Panc1 (cell line): ENCODE data around the gene BEGAIN. TPM values are rescaled to one million over a fixed set of nuclear protein-coding genes. Genes with fewer than 3 reads are reported as not detected.

Experiments used
- ATAC-seq: fragments of 200-7000 bp; cut with Tn5 transposase; 2 replicates; pipeline ENCODE4 v1.9.1; 2020; ENCODE audit warnings: mild to moderate bottlenecking, moderate library complexity
- BruUV-seq: library from RNA; stranded (reverse); fragments of 400-500 nt; replicated peaks from 2 replicates; lab custom pipeline; 2021; lab: Mats Ljungman, UMichigan
- CTCF ChIA-PET: fragments of 300-600 bp; sonication (Branson Sonifier 250); formaldehyde crosslinking; loops from one replicate; lab custom pipeline; 2022; ENCODE audit warnings: antibody characterized with exemption; lab: Charles Lee
- POLR2A ChIA-PET: fragments of 300-600 bp; sonication (Branson Sonifier 250); formaldehyde crosslinking; loops from one replicate; lab custom pipeline; 2022; ENCODE audit warnings: antibody characterized with exemption; lab: Charles Lee
- DNase-seq: peaks from one replicate; pipeline ENCODE4 v3.0.0-alpha.2; 2010; ENCODE audit warnings: low read depth, low spot score
- H3K27ac ChIP-seq: 2 replicates; pipeline ENCODE4 v1.5.1; 2011; ENCODE audit warnings: mild to moderate bottlenecking, low read length, inconsistent platforms
- H3K27me3 ChIP-seq: fragments of 200-500 bp; sonication (Bioruptor generic); 2 replicates; pipeline ENCODE4 v1.6.0; 2014; ENCODE audit warnings: low read length, inconsistent platforms; ENCODE audit not compliant: control insufficient read depth, insufficient read depth
- H3K36me3 ChIP-seq: fragments of 200-500 bp; sonication (Bioruptor generic); 2 replicates; pipeline ENCODE4 v1.5.1; 2014; ENCODE audit warnings: inconsistent platforms, mild to moderate bottlenecking, low read length, moderate library complexity; ENCODE audit not compliant: control insufficient read depth, insufficient read depth
- H3K4me1 ChIP-seq: 2 replicates; pipeline ENCODE4 v1.5.1; 2011; ENCODE audit warnings: inconsistent platforms, mild to moderate bottlenecking, low read length, moderate library complexity; ENCODE audit not compliant: control insufficient read depth, insufficient read depth
- H3K4me3 ChIP-seq, 2 experiments: 2 replicates each; pipeline ENCODE4 v1.5.1; 2011 to 2012; ENCODE audit warnings: low read depth in 2 of 2, low read length in 2 of 2, mild to moderate bottlenecking in 2 of 2, inconsistent platforms in 1 of 2, moderate library complexity in 1 of 2
- H3K9me3 ChIP-seq: fragments of 200-500 bp; sonication (Bioruptor generic); 2 replicates; pipeline ENCODE4 v1.5.1; 2014; ENCODE audit warnings: low read depth, mild to moderate bottlenecking, inconsistent platforms, low read length, moderate library complexity; ENCODE audit not compliant: control insufficient read depth, insufficient read depth
- POLR2AphosphoS5 ChIP-seq: IDR thresholded peaks from 2 replicates; pipeline ENCODE4 v1.6.1; 2012; ENCODE audit warnings: mild to moderate bottlenecking, low read depth, low read length, moderate library complexity
- SIN3A ChIP-seq: IDR thresholded peaks from 2 replicates; pipeline ENCODE4 v1.6.1; 2012; ENCODE audit warnings: low read depth, mild to moderate bottlenecking, low read length, moderate library complexity, borderline replicate concordance; ENCODE audit not compliant: insufficient read depth
- TCF7L2 ChIP-seq: IDR thresholded peaks from 2 replicates; pipeline ENCODE4 v1.6.1; 2011; ENCODE audit warnings: mild to moderate bottlenecking, low read depth, low read length, inconsistent platforms
- in situ Hi-C: cut with HindIII; loops from 2 replicates; pipeline ENCODE4 v1.10.0; 2016; ENCODE audit warnings: low sequenced_read_pairs, low pct_unique_long_range_greater_than_20kb
- intact Hi-C: fragments of 100-400 bp; cut with micrococcal nuclease; formaldehyde crosslinking; loops from one replicate; pipeline ENCODE4 v1.10.0; 2022; ENCODE audit not compliant: unreplicated experiment
- total RNA-seq: library from RNA; stranded (reverse); gene quantifications from one replicate; pipeline ENCODE4 v1.2.1, GENCODE V29; 2021; ENCODE audit not compliant: unreplicated experiment
- TF ChIP-seq, protein P1 (sequence below), 2 experiments: IDR thresholded peaks; 2 replicates each; pipeline ENCODE4 v1.6.1; 2011 to 2012; ENCODE audit warnings: low read depth in 2 of 2, control low read depth in 1 of 2, low read length in 1 of 2, mild to moderate bottlenecking in 1 of 2, moderate library complexity in 1 of 2; ENCODE audit not compliant: insufficient read depth in 1 of 2
- TF ChIP-seq, protein P2 (sequence below): fragments of 450-650 bp; IDR thresholded peaks from 2 replicates; pipeline ENCODE4 v1.5.1; 2017; ENCODE audit warnings: mild to moderate bottlenecking

Gene BEGAIN
- total RNA-seq, 1 experiment from 2014 or later = 26.5 TPM

DNA sequence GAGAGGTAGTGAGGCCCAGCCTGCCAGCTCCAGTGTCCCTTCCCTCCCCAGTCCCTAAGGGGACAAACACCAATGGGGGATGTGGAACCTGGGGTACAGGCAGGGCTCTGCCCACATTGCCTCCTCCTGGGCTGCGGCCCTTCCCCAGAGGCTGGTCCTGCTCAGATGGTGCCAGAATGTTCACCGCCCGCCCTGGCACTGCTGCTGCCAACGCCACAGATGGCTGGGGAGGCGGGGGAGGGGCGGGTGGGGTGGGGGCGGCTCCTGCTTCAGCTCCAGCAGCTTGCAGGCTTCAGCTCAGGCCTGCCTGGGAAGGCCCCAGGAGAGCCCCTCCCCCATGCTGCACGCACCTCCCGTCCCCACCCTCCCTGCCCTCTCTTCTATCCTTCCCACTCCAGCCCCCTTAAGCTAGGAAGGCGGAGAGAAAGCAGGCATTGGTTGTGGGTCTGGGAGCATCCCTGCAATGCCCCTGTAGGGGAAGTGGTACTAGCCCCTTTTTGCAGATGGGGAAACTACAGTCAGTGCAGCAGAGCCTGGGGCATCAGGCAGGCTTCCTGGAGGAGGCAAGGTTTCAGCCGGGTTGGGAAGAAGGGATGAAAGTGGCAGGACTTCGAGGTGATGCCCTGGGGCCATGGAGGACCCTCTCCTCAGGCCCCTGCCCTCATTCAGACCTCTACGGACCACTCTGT, 2.0 kb upstream of the BEGAIN start:
- TF ChIP-seq POLR2AphosphoS5 = no peak
- no peak for TF ChIP-seq SIN3A
- TF ChIP-seq, protein P1, sequence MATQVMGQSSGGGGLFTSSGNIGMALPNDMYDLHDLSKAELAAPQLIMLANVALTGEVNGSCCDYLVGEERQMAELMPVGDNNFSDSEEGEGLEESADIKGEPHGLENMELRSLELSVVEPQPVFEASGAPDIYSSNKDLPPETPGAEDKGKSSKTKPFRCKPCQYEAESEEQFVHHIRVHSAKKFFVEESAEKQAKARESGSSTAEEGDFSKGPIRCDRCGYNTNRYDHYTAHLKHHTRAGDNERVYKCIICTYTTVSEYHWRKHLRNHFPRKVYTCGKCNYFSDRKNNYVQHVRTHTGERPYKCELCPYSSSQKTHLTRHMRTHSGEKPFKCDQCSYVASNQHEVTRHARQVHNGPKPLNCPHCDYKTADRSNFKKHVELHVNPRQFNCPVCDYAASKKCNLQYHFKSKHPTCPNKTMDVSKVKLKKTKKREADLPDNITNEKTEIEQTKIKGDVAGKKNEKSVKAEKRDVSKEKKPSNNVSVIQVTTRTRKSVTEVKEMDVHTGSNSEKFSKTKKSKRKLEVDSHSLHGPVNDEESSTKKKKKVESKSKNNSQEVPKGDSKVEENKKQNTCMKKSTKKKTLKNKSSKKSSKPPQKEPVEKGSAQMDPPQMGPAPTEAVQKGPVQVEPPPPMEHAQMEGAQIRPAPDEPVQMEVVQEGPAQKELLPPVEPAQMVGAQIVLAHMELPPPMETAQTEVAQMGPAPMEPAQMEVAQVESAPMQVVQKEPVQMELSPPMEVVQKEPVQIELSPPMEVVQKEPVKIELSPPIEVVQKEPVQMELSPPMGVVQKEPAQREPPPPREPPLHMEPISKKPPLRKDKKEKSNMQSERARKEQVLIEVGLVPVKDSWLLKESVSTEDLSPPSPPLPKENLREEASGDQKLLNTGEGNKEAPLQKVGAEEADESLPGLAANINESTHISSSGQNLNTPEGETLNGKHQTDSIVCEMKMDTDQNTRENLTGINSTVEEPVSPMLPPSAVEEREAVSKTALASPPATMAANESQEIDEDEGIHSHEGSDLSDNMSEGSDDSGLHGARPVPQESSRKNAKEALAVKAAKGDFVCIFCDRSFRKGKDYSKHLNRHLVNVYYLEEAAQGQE (IDR thresholded peaks at IDR 0.05; ENCODE audit: insufficient read depth in 1 of 2, low read depth in 2 of 2, low read length in 1 of 2) = no peak
- TF ChIP-seq TCF7L2 = no peak
- TF ChIP-seq, protein P2, sequence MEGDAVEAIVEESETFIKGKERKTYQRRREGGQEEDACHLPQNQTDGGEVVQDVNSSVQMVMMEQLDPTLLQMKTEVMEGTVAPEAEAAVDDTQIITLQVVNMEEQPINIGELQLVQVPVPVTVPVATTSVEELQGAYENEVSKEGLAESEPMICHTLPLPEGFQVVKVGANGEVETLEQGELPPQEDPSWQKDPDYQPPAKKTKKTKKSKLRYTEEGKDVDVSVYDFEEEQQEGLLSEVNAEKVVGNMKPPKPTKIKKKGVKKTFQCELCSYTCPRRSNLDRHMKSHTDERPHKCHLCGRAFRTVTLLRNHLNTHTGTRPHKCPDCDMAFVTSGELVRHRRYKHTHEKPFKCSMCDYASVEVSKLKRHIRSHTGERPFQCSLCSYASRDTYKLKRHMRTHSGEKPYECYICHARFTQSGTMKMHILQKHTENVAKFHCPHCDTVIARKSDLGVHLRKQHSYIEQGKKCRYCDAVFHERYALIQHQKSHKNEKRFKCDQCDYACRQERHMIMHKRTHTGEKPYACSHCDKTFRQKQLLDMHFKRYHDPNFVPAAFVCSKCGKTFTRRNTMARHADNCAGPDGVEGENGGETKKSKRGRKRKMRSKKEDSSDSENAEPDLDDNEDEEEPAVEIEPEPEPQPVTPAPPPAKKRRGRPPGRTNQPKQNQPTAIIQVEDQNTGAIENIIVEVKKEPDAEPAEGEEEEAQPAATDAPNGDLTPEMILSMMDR = no peak
- Histone ChIP-seq H3K4me3 (no peak overlapping the region), H3K27me3 (no peaks in the 10 kb centered on the region), H3K9me3 (no peaks in the 10 kb centered on the region), H3K27ac (no peak overlapping the region), H3K36me3 (no peaks in the 10 kb centered on the region), H3K4me1 (peaks cover 5% of the 10 kb centered on the region)
- ChIA-PET CTCF (no interaction called here), POLR2A (no interaction called here)
- intact Hi-C loops = no loop called here
- DNase-seq = no peak
- no TSS peak for BruUV-seq
- ATAC-seq = no peak
- in situ Hi-C loops = no loop called here

- Histone ChIP-seq H3K4me3 (no peak overlapping the region), H3K36me3 (no peaks in the 10 kb centered on the region), H3K27me3 (no peaks in the 10 kb centered on the region), H3K4me1 (peaks cover 5% of the 10 kb centered on the region), H3K9me3 (no peaks in the 10 kb centered on the region), H3K27ac (no peak overlapping the region)
- no peak for DNase-seq
- ChIA-PET CTCF (no interaction called here), POLR2A (no interaction called here)
- intact Hi-C loops = no loop called here
- TF ChIP-seq TCF7L2 = no peak
- in situ Hi-C loops = no loop called here
- ATAC-seq = no peak
- BruUV-seq = no TSS peak
Observed at GRCh38 chr14:100588671-100589070, 1.5 kb upstream of the BEGAIN start.

DNA sequence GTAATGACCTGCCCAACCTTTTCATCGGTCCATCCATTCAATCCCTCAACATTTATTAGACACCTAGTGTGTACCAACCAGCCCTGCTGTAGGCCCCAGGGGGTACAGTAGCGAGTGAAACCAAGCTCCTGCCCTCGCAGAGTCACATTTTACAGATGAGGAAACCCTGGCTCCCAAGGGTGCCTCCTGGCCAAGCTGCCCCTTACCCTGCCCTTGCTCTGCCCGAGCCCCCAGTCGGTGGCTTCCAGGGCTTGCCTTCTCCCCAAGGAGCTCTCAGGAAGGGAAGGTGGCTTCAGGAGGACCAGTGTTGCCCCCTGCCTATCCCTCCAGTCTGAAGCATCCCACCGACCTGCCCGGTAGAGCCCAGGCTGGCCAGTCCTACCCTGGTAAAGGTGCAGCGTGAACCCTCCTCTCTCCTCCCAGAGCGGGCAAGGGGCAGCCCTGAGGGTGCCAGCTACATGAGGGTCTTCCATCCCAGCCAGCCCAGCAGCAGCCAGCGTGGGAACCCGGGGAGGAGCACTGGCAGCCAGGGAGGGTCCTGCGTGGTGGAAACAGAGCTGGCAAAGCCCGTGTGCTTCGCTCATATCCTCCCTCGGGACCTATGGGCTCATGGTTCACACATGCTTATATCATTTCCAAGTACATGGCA, 670 bp upstream of the BEGAIN start:
- BruUV-seq = no TSS peak
- no peaks in the 10 kb centered on the region for H3K27me3 ChIP-seq
- TF ChIP-seq TCF7L2 (no peak), POLR2AphosphoS5 (no peak), SIN3A (no peak)
- TF ChIP-seq, protein P1 (IDR thresholded peaks at IDR 0.05; ENCODE audit: insufficient read depth in 1 of 2, low read depth in 2 of 2, low read length in 1 of 2) = no peak
- TF ChIP-seq, protein P2 = no peak
- in situ Hi-C loops = no loop called here
- intact Hi-C loops = no loop called here
- H3K4me1 ChIP-seq = peaks cover 5% of the 10 kb centered on the region
- CTCF ChIA-PET = no interaction called here
- no peaks in the 10 kb centered on the region for H3K9me3 ChIP-seq
- H3K4me3 ChIP-seq = peak overlapping the region; percentile 24 to 38
- POLR2A ChIA-PET = no interaction called here
- no peaks in the 10 kb centered on the region for H3K36me3 ChIP-seq
- DNase-seq (no peak), ATAC-seq (no peak)
- peak overlapping the region; percentile 29 for H3K27ac ChIP-seq
